HG02938 (cell line): Measurements from ENCODE around the gene GRIP1.

Experiments
- ATAC-seq: cut with Tn5 transposase; IDR thresholded peaks from one replicate; pipeline ENCODE4 v1.9.1; 2021; ENCODE audit warnings: mild to moderate bottlenecking, moderate library complexity; ENCODE audit not compliant: unreplicated experiment

GRIP1 gene

GRCh38 chr12:66461331-66461730 lies 217.5 kb downstream of the GRIP1 start:
- no peak for ATAC-seq

- no peak for ATAC-seq
These were observed 218.9 kb downstream of the GRIP1 start for GRCh38 chr12:66459944-66460482.

GRCh38 chr12:66456612-66457011 lies 222.3 kb downstream of the GRIP1 start:
- no peak for ATAC-seq

DNA sequence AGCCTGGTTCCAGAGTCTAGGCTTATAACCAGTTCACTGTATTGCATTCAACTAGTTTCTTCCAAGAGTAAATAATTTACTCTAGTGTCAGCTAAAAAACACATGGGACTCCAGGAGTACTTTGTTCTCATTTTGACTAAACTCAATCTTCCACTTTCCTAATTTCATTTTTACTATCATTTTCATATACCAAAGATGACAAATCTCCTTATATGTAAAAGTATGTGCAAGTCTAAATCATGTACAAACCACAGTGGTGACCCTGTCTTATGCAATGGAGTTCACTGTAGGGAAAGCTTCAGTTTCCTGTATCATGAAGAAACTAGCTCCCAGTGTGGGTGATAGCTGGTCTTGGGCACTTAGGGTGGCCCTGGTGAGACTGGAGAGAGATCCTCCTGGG lies 225.0 kb downstream of the GRIP1 start:
- ATAC-seq = peak; percentile 82

DNA sequence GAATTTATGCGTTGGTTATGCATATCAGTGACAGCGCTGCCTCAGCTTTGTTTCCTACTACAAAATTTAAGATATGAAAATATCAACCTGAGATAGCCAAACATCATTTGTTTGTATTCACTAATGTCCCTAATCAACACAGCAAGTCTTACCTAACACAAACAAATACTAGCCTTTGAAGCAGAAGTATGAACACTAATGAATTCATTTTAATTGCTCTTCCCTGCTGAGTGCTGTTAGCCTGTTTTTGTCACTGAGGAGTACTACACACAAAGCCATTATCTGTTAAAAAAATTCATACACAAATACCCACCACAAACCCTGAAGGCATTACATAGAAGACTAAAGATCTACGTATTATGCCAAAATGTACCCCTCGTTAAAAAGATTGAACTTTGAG lies 225.8 kb downstream of the GRIP1 start:
- ATAC-seq = no peak

- no peak for ATAC-seq
These were observed 229.3 kb downstream of the GRIP1 start for GRCh38 chr12:66449531-66449930.

- no peak for ATAC-seq
These were observed 231.2 kb downstream of the GRIP1 start for GRCh38 chr12:66447643-66448042.

- ATAC-seq = no peak
These were observed 232.6 kb downstream of the GRIP1 start for GRCh38 chr12:66446276-66446675.

- ATAC-seq = no peak
These were observed 236.8 kb downstream of the GRIP1 start for GRCh38 chr12:66441905-66442559.

GRCh38 chr12:66438601-66439000 lies 240.3 kb downstream of the GRIP1 start:
- ATAC-seq = no peak

DNA sequence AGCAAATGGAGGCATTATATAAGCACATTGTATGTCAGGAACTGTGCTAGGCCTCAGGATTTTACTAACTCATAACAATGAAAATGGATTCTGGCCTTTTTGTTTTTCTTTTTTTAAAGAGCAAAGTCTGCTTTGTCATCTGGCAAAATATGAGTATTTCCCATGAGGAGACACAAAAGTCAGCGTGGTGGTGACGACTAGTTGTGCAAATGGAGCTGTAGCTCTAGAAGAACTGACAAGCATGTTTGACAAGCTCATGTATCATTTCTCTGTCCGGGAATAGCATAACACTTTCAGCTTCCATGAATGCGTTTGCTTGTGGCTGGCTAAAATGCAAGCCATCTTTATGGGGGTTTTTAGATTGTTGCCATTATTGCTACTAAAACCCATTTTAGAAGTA lies 248.8 kb downstream of the GRIP1 start:
- ATAC-seq = no peak

- ATAC-seq = no peak
These were observed 250.0 kb downstream of the GRIP1 start for GRCh38 chr12:66428870-66429269.

GRCh38 chr12:66428261-66428660 lies 250.6 kb downstream of the GRIP1 start:
- no peak for ATAC-seq

DNA sequence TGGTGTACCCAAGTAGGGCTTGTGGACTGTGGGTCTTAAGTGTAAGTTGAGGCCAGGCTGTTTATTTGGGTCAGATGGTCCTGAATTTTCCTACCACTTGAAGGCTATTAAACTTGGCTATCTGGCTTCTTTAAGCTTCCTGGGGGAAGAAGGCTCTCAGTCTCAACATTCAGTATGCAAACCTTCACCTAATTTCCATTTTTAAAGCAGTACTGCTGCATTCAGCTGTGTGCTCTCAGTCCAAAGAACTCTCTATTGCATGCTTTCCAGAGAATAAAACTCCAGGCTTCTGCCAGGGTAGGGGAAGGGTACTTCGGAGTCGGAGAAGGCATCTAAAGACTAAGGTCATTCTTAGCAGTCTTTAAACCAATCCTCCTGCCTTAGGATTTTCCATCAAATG lies 252.2 kb downstream of the GRIP1 start:
- ATAC-seq = no peak

- no peak for ATAC-seq
These were observed 255.6 kb downstream of the GRIP1 start for GRCh38 chr12:66423266-66423665.

DNA sequence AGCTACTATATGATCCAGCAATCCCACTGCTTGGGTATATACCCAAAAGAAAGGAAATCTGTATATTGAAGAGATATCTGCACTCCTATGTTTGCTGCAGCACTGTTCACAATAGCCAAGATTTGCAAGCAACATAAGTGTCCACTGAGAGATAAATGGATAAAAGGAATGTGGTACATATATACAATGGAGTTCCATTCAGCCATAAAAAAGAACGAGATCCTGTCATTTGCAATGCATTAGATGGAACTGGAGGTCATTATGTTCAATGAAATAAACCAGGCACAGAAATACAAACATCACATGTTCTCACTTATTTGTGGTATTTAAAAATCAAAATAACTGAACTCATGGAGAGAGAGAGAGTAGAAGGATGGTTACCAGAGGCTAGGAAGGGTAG lies 260.0 kb downstream of the GRIP1 start:
- ATAC-seq = no peak

DNA sequence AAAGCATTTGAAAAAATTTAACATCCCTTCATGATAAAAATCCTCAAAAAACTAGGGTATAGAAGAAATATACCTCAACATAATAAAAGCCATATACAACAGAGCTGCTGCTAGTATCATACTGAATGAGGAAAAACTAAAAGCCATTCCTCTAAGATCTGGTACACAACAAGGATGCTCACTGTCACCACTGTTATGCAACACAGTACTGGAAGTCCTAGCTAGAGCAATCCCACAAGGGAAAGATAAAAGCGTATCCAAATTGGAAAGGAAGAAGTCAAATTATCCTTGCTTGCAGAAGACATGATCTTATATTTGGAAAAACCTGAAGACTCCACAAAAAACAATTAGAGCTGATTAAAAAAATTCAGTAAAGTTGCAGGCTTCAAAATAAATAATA lies 261.7 kb downstream of the GRIP1 start:
- ATAC-seq = no peak

- ATAC-seq = no peak
These were observed 269.5 kb downstream of the GRIP1 start for GRCh38 chr12:66409195-66409871.

DNA sequence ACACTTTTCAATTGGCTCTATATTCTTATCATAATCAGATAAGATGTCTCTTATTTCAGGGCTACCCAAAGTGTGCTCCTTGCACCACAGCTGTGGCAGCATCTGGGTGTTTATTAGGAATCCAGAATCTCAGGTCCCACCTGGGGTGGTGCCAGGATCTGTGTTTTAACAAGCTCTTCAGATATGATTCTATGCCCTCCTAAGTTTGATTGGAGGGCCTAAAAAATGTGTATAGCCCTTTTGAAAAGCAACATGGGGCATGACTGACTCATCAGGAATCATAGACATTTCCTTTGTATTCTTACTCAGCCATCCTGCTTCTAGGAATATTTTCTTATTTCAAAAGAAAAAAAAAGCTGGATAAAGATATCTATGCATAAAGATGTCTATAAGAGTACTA lies 273.5 kb downstream of the GRIP1 start:
- ATAC-seq = no peak

GRCh38 chr12:66403746-66404145 lies 275.1 kb downstream of the GRIP1 start:
- no peak for ATAC-seq

- ATAC-seq = no peak
These were observed 279.0 kb downstream of the GRIP1 start for GRCh38 chr12:66399911-66400306.
